Gastroesophageal sphincter (tissue), 4 donors: Measurements from ENCODE around the gene SOCS2. TPM values are rescaled to one million over a fixed set of nuclear protein-coding genes. Genes with fewer than 3 reads are reported as not detected.

Experiments
- ATAC-seq: fragments of 150-250 bp; one replicate; pipeline ENCODE4 v1.9.1; 2016; ENCODE audit warnings: mild to moderate bottlenecking, moderate library complexity
- H3K27ac ChIP-seq, 4 donors: fragments of 200-600 bp; sonication (generic) in 3 of 4; 1 replicate in 3 of 4; 2 replicates in 1 of 4; pipeline ENCODE4 v1.5.1; 2016 to 2019
- H3K27me3 ChIP-seq: fragments of 200-600 bp; sonication (generic); one replicate; pipeline ENCODE4 v1.5.1; 2019
- H3K36me3 ChIP-seq, 2 donors: fragments of 200-600 bp; sonication (generic); one replicate each; pipeline ENCODE4 v1.5.1; 2019; ENCODE audit warnings: control low read depth in 1 of 2
- H3K4me1 ChIP-seq, 3 donors: fragments of 200-600 bp; sonication (generic); 1 replicate in 2 of 3; 2 replicates in 1 of 3; pipeline ENCODE4 v1.5.1; 2016 to 2019; ENCODE audit warnings: control low read depth in 2 of 3
- H3K4me3 ChIP-seq, 2 donors: fragments of 200-600 bp; sonication (generic); one replicate each; pipeline ENCODE4 v1.5.1; 2019; ENCODE audit warnings: mild to moderate bottlenecking in 1 of 2, moderate library complexity in 1 of 2
- H3K9me3 ChIP-seq, 3 donors: fragments of 200-600 bp; sonication (generic); one replicate each; pipeline ENCODE4 v1.5.1; 2017 to 2019; ENCODE audit warnings: control low read depth in 2 of 3
- EP300 ChIP-seq: sonication (generic); formaldehyde crosslinking; IDR thresholded peaks from one replicate; pipeline ENCODE4 v1.6.1; 2017; ENCODE audit warnings: antibody characterized with exemption, mild to moderate bottlenecking
- POLR2A ChIP-seq, 2 donors: fragments of 450-650 bp; IDR thresholded peaks; one replicate each; pipeline ENCODE4 v1.6.1; 2017; ENCODE audit warnings: antibody characterized with exemption in 2 of 2, mild to moderate bottlenecking in 2 of 2, moderate library complexity in 1 of 2
- POLR2AphosphoS5 ChIP-seq: sonication (generic); formaldehyde crosslinking; IDR thresholded peaks from one replicate; pipeline ENCODE4 v1.6.1; 2017; ENCODE audit warnings: antibody characterized with exemption
- WGBS, 2 donors: methylation state at CpG; one replicate each; pipeline ENCODE4 v1.1.5; 2018; ENCODE audit warnings: low coverage in 1 of 2; 5-methylcytosine and 5-hydroxymethylcytosine counted together
- total RNA-seq, 4 donors: library from RNA; depleted of rRNA; stranded (reverse); fragments of >200 nt; gene quantifications; one replicate each; pipeline ENCODE4 v1.1.0, GENCODE V29; 2016
- TF ChIP-seq, protein P1 (sequence below), 4 experiments: fragments of 200-600 bp in 2 of 4; fragments of 450-650 bp in 2 of 4; sonication (generic) in 1 of 4; IDR thresholded peaks; one replicate each; pipeline ENCODE4 v1.5.1; 2017 to 2019; ENCODE audit warnings: antibody characterized with exemption in 4 of 4, mild to moderate bottlenecking in 2 of 4, moderate library complexity in 2 of 4

The SOCS2 gene
- total RNA-seq, 4 donors from 2014 or later, result 17.6 to 49.4 (median 31.4) TPM

DNA sequence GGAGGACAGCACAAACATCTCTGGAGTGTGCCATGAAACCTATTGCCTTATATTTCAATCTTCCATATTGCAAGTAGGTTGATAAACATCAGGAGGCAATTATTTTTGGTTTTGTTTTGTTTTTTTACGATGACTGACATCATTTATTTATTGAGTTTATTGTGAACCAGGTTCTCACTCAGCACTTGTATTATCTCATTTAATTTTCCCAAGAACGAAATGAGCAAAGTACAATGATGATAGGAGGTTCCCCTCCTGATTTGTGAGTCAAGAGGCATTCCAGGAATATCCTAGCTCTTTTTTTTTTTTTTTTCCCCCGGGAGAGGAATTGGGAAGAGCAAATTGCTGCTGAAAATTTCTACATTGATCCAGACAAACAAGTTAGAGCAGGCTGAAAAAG lies 4.7 kb downstream of the SOCS2 start:
- 65 to 80% methylated on average over 3 of the region's 3 CpGs for WGBS, 2 donors
- Histone ChIP-seq H3K27ac (no peak overlapping the region), H3K4me1 (peaks cover 0 to 22% (median 0%) of the 10 kb centered on the region in 3 donors), H3K4me3 (no peak overlapping the region), H3K27me3 (no peaks in the 10 kb centered on the region), H3K36me3 (peaks cover 0 to 36% of the 10 kb centered on the region in 2 donors), H3K9me3 (no peaks in the 10 kb centered on the region)
- ATAC-seq, result no peak
- no peak for TF ChIP-seq EP300
- no peak for TF ChIP-seq POLR2AphosphoS5
- TF ChIP-seq, protein P1, sequence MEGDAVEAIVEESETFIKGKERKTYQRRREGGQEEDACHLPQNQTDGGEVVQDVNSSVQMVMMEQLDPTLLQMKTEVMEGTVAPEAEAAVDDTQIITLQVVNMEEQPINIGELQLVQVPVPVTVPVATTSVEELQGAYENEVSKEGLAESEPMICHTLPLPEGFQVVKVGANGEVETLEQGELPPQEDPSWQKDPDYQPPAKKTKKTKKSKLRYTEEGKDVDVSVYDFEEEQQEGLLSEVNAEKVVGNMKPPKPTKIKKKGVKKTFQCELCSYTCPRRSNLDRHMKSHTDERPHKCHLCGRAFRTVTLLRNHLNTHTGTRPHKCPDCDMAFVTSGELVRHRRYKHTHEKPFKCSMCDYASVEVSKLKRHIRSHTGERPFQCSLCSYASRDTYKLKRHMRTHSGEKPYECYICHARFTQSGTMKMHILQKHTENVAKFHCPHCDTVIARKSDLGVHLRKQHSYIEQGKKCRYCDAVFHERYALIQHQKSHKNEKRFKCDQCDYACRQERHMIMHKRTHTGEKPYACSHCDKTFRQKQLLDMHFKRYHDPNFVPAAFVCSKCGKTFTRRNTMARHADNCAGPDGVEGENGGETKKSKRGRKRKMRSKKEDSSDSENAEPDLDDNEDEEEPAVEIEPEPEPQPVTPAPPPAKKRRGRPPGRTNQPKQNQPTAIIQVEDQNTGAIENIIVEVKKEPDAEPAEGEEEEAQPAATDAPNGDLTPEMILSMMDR (IDR thresholded peaks at IDR 0.05), result no peak
- no peak for TF ChIP-seq POLR2A (IDR thresholded peaks at IDR 0.05)

DNA sequence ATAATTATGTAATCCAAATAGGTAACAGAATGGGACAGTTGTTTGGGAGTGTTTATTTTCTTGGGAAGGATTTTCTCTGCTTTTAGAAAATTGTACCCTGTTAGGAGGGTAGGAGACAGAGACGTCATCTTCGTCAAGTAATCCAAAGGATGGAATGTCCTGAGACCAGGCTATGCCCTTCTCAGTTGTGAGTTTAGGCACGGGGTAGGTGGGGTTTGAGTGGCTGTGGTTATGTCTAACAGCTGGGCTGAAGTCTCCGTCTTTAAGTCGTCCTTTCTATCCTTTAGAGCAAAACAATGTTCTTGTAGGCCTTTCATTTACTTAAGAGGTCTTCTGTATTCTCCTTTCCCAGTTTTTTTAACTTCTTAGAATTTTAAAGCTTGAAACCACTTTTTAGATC lies 5.7 kb downstream of the SOCS2 start:
- TF ChIP-seq, protein P1 (IDR thresholded peaks at IDR 0.05), result no peak
- TF ChIP-seq POLR2A (IDR thresholded peaks at IDR 0.05), result no peak
- 71 to 93% methylated on average over 3 to 5 of the region's 5 CpGs for WGBS, 2 donors
- peaks cover 0 to 36% of the 10 kb centered on the region in 2 donors for H3K36me3 ChIP-seq
- H3K4me3 ChIP-seq, result no peak overlapping the region
- H3K4me1 ChIP-seq, result peaks cover 0 to 12% (median 0%) of the 10 kb centered on the region in 3 donors
- ATAC-seq, result no peak
- H3K27me3 ChIP-seq, result no peaks in the 10 kb centered on the region
- H3K9me3 ChIP-seq, result no peaks in the 10 kb centered on the region
- H3K27ac ChIP-seq, result no peak overlapping the region

DNA sequence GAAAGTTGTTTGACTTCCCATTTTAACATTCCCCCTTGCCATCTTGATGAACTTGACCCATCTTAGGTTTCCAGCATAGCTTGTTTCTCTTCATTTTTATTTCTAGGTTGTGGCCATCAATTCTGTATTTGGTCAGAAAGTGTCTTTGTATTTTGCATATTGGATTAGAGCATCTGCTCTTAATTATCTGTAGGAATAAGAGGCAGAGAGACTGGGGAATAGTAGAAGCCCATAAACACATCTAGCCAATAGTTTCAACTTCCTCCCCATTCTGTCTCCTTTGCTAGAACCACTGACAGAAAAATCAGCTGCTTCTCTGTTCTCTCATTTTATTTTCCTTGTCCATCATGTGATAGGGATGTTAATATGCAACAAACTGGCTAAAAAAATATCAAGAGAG lies 8.2 kb downstream of the SOCS2 start:
- Histone ChIP-seq H3K27ac (no peak overlapping the region), H3K4me1 (peaks cover 0 to 4% (median 0%) of the 10 kb centered on the region in 3 donors), H3K4me3 (no peak overlapping the region), H3K9me3 (no peaks in the 10 kb centered on the region), H3K36me3 (peaks cover 0 to 27% of the 10 kb centered on the region in 2 donors), H3K27me3 (no peaks in the 10 kb centered on the region)
- TF ChIP-seq POLR2A (IDR thresholded peaks at IDR 0.05) (no peak), EP300 (no peak), POLR2AphosphoS5 (no peak)
- TF ChIP-seq, protein P1 (IDR thresholded peaks at IDR 0.05), result no peak
- ATAC-seq, result no peak

DNA sequence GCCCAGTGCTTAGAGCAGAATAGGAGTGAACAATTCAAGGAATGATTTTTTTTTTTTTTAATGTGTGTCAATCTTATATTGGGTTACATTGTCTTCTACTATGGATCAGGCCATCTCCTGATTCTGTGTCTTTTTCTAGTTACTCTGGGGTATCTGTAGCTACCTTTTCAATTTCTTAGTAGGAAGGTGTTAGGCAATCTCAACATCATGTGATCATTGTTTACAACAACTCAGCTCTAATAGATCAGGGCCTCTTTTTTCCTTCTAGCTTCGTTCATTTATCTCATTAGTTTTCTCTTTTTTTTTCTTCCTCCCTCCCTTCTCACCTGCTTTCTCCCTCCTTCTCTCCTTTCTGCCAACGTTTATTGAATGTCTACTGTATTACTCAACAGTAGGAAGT lies 8.9 kb downstream of the SOCS2 start:
- ATAC-seq, result no peak
- TF ChIP-seq POLR2AphosphoS5 (no peak), EP300 (no peak), POLR2A (IDR thresholded peaks at IDR 0.05) (no peak)
- TF ChIP-seq, protein P1 (IDR thresholded peaks at IDR 0.05), result no peak
- Histone ChIP-seq H3K9me3 (no peaks in the 10 kb centered on the region), H3K27ac (no peak overlapping the region), H3K27me3 (no peaks in the 10 kb centered on the region), H3K4me3 (no peak overlapping the region), H3K36me3 (peaks cover 0 to 20% of the 10 kb centered on the region in 2 donors), H3K4me1 (peaks cover 0 to 4% (median 0%) of the 10 kb centered on the region in 3 donors)
- 44 to 70% methylated on average over 2 of the region's 2 CpGs for WGBS, 2 donors

DNA sequence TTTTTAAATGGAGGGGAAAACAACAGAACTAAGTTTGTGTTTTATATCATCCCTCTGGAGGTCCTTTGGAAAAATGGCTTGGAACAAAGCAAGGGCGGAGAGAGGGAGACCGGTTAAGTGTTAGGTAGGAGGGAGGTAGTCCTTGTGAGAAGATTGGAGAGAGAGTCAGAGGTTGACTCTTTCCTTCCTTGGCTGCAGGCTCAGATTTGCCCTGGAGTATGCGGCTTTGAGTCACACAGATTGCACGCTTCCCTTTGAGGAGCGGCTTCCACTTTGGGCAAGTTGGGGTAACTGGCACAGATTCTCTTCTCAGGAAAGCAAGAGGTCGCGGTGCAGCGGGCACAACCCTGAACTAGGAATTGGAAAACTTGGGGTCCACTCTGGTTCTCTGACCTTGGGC lies 9.9 kb downstream of the SOCS2 start:
- no peaks in the 10 kb centered on the region for H3K27me3 ChIP-seq
- H3K27ac ChIP-seq, result no peak overlapping the region
- peaks cover 0 to 16% of the 10 kb centered on the region in 2 donors for H3K36me3 ChIP-seq
- no peaks in the 10 kb centered on the region for H3K9me3 ChIP-seq
- no peak overlapping the region for H3K4me3 ChIP-seq
- TF ChIP-seq, protein P1 (IDR thresholded peaks at IDR 0.05), result no peak
- TF ChIP-seq POLR2AphosphoS5 (no peak), EP300 (no peak), POLR2A (IDR thresholded peaks at IDR 0.05) (no peak)
- peaks cover 0 to 4% (median 0%) of the 10 kb centered on the region in 3 donors for H3K4me1 ChIP-seq
- 96% methylated on average over 5 of the region's 8 CpGs; no CpG with 5 or more reads in 1 of the 2 donors for WGBS, 2 donors
- ATAC-seq, result no peak
